WTC11 (cell line): ENCODE measurements around the gene ACTN1.

ENCODE experiments used
- ARID4B ChIP-seq: sonication (generic); formaldehyde crosslinking; IDR thresholded peaks from 2 replicates; pipeline ENCODE4 v1.8.0; 2023; ENCODE audit warnings: missing genetic modification reagents, mild to moderate bottlenecking, borderline replicate concordance
- CREB1 ChIP-seq: sonication (generic); formaldehyde crosslinking; IDR thresholded peaks from 2 replicates; pipeline ENCODE4 v1.8.0; 2023; ENCODE audit warnings: mild to moderate bottlenecking, missing genetic modification reagents
- CTCF ChIP-seq: fragments of 200-600 bp; IDR thresholded peaks from 2 replicates; pipeline ENCODE4 v1.8.0; 2022; ENCODE audit warnings: antibody characterized with exemption
- ESRRA ChIP-seq: sonication (generic); formaldehyde crosslinking; IDR thresholded peaks from 2 replicates; pipeline ENCODE4 v1.8.1; 2022; ENCODE audit warnings: mild to moderate bottlenecking, missing genetic modification reagents, borderline replicate concordance
- FOXK1 ChIP-seq: sonication (generic); formaldehyde crosslinking; IDR thresholded peaks from 2 replicates; pipeline ENCODE4 v1.8.0; 2022; ENCODE audit warnings: mild to moderate bottlenecking, moderate library complexity, missing genetic modification reagents
- JUN ChIP-seq: sonication (generic); formaldehyde crosslinking; IDR thresholded peaks from 2 replicates; pipeline ENCODE4 v1.8.0; 2023; ENCODE audit warnings: mild to moderate bottlenecking, missing genetic modification reagents
- MLX ChIP-seq: sonication (generic); formaldehyde crosslinking; IDR thresholded peaks from 2 replicates; pipeline ENCODE4 v1.8.1; 2023; ENCODE audit warnings: mild to moderate bottlenecking, missing genetic modification reagents, moderate library complexity
- NFE2L1 ChIP-seq: sonication (generic); formaldehyde crosslinking; IDR thresholded peaks from 2 replicates; pipeline ENCODE4 v1.8.1; 2023; ENCODE audit warnings: missing genetic modification reagents
- NFYB ChIP-seq: sonication (generic); formaldehyde crosslinking; conservative IDR thresholded peaks from 2 replicates; pipeline ENCODE4 v1.8.0; 2022; ENCODE audit warnings: low read depth, missing genetic modification reagents
- SMAD3 ChIP-seq: sonication (generic); formaldehyde crosslinking; IDR thresholded peaks from 2 replicates; pipeline ENCODE4 v1.8.0; 2022; ENCODE audit warnings: missing genetic modification reagents, mild to moderate bottlenecking, borderline replicate concordance
- SP1 ChIP-seq: sonication (generic); formaldehyde crosslinking; conservative IDR thresholded peaks from 2 replicates; pipeline ENCODE4 v1.8.1; 2022; ENCODE audit warnings: missing genetic modification reagents

- no peak for TF ChIP-seq FOXK1 (CRISPR knock-in tag)
- no peak for TF ChIP-seq SP1 (CRISPR knock-in tag)
- TF ChIP-seq ESRRA (CRISPR knock-in tag) = no peak
- TF ChIP-seq CTCF = no peak
- TF ChIP-seq ARID4B (CRISPR knock-in tag) = no peak
- TF ChIP-seq SMAD3 (CRISPR knock-in tag) = no peak
- TF ChIP-seq NFYB (CRISPR knock-in tag) = no peak
- TF ChIP-seq JUN (CRISPR knock-in tag) = no peak
- no peak for TF ChIP-seq NFE2L1 (CRISPR knock-in tag)
- no peak for TF ChIP-seq CREB1
- TF ChIP-seq MLX = no peak
Measured at GRCh38 chr14:68981139-68981538, 2.0 kb upstream of the ACTN1 start.
